ENCODE measurements around the gene PLXDC1.

The PLXDC1 gene

GRCh38 chr17:39096508-39097149, 54.8 kb downstream of the PLXDC1 start:
- no peak for TF ChIP-seq CTCF (conservative IDR thresholded peaks at IDR 0.05; ENCODE audit: control insufficient read depth, insufficient read depth, low read depth, low read length)
- DNase-seq (ENCODE audit: low read depth) = no peak
- no peak overlapping the region for H3K4me3 ChIP-seq (ENCODE audit: control insufficient read depth, low read depth, low read length)

- DNase-seq (ENCODE audit: low read depth) = peak; percentile 30
- TF ChIP-seq CTCF (conservative IDR thresholded peaks at IDR 0.05; ENCODE audit: control insufficient read depth, insufficient read depth, low read depth, low read length) = no peak
- H3K4me3 ChIP-seq (ENCODE audit: control insufficient read depth, low read depth, low read length) = no peak overlapping the region
Measured at GRCh38 chr17:39095309-39095686, 56.1 kb downstream of the PLXDC1 start.

DNA sequence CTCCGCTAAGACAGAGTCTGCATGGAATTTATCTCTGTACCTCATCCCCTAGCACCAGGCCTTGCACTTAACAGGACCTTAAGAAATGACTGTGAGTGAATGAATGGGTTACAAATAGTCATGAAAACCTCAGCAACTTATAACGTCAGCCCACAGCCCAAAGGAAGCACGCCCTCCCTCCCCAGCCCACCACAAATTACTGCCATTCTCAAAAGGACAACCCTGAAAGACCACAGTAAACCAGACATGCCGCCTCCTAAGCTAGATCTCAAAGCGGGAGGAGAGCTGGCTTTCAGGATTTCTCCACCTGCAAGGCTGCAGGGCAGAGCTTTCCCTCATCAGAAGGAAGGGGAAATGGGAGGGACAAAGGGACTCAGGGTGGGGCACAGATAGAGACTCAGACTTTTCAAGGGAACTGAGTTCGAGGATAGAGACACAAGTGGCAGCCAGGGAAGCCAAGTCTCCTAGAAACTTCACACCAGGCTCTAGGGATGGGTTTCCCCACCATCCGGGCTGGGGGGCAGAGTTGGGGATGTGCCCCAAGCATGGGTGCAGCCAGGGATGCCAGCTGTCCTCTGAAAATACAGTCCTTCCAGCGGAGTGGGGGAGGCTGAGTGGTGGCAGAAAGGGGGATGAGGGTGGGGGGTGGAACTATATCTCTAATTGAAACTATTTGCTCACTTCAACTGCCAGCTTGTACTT, 56.7 kb downstream of the PLXDC1 start:
- TF ChIP-seq CTCF (conservative IDR thresholded peaks at IDR 0.05; ENCODE audit: control insufficient read depth, insufficient read depth, low read depth, low read length) = no peak
- no peak overlapping the region for H3K4me3 ChIP-seq (ENCODE audit: control insufficient read depth, low read depth, low read length)
- DNase-seq (ENCODE audit: low read depth) = no peak

GRCh38 chr17:39092692-39093230, 58.7 kb downstream of the PLXDC1 start:
- TF ChIP-seq CTCF (conservative IDR thresholded peaks at IDR 0.05; ENCODE audit: control insufficient read depth, insufficient read depth, low read depth, low read length) = no peak
- H3K4me3 ChIP-seq (ENCODE audit: control insufficient read depth, low read depth, low read length) = no peak overlapping the region
- no peak for DNase-seq (ENCODE audit: low read depth)

- DNase-seq (ENCODE audit: low read depth) = no peak
- TF ChIP-seq CTCF (conservative IDR thresholded peaks at IDR 0.05; ENCODE audit: control insufficient read depth, insufficient read depth, low read depth, low read length) = no peak
- no peak overlapping the region for H3K4me3 ChIP-seq (ENCODE audit: control insufficient read depth, low read depth, low read length)
Measured at GRCh38 chr17:39090908-39091665, 60.4 kb downstream of the PLXDC1 start.

GRCh38 chr17:39090400-39090799, 61.0 kb downstream of the PLXDC1 start:
- DNase-seq (ENCODE audit: low read depth) = no peak
- H3K4me3 ChIP-seq (ENCODE audit: control insufficient read depth, low read depth, low read length) = no peak overlapping the region
- no peak for TF ChIP-seq CTCF (conservative IDR thresholded peaks at IDR 0.05; ENCODE audit: control insufficient read depth, insufficient read depth, low read depth, low read length)

All from fibroblast of mammary gland (primary cell).